ENCODE measurements around the gene RPL11. TPM values are rescaled to one million over a fixed set of nuclear protein-coding genes. Genes with fewer than 3 reads are reported as not detected.

RPL11 gene
- total and polyA plus RNA-seq, 10 of the 15 experiments (the other 5 are each of a cell fraction or from before 2014, with no cell fraction given) = 968 to 4,611 (median 2,521) TPM

GRCh38 chr1:23718482-23718881, 26.9 kb downstream of the RPL11 start:
- peaks cover 12% of the 10 kb centered on the region for H3K79me2 ChIP-seq (ENCODE audit: control insufficient read depth, insufficient read depth, low read length)
- no peaks in the 10 kb centered on the region for H3K27me3 ChIP-seq (replicated peaks in 1 of 2; ENCODE audit: control insufficient read depth in 2 of 2, insufficient read depth in 2 of 2, low read length in 1 of 2)
- H4K20me1 ChIP-seq (ENCODE audit: control insufficient read depth, insufficient read depth) = no peaks in the 10 kb centered on the region
- in situ Hi-C loops (cut with MboI) = no loop called here
- ChIA-PET RAD21 (ENCODE audit: unreplicated experiment) (interaction anchor here (1.0 to 3.1 kb wide), 2 partner anchors 20 to 27 kb away, joined by 3 to 13 read pairs; partner anchors contain the start of gene RPL11), SMC1A (ENCODE audit: uncharacterized antibody, unreplicated experiment) (interaction anchor here (1.2 to 5.8 kb wide), 6 partner anchors 9 to 26 kb away, joined by 3 to 46 read pairs (median 6); partner anchors contain the start of gene RPL11), POLR2A (interaction anchor here (1.0 to 5.6 kb wide), 4 partner anchors 8 to 26 kb away, joined by 3 to 29 read pairs (median 4); partner anchors contain the start of gene ELOA), CTCF (interaction anchor here (0.6 to 4.1 kb wide), 13 partner anchors 9 to 84 kb away, joined by 3 to 27 read pairs (median 3); partner anchors contain the start of gene ELOA)
- H3K4me2 ChIP-seq (ENCODE audit: control insufficient read depth, insufficient read depth) = peak overlapping the region; percentile 77
- ATAC-seq (no peak), DNase-seq (ENCODE audit: low read depth, low spot score) (no peak), FAIRE-seq (no peak)
- 42% methylated on average over 3 of the region's 3 CpGs for WGBS (ENCODE audit: insufficient coverage, insufficient replicate concordance, low lambda C conversion rate, missing lambda C conversion rate)
- H3K4me3 ChIP-seq = 0 out of 2 replicates have a peak overlapping the region, but pooled peaks have one; percentile 10
- BruUV-seq (replicated peaks) = no TSS peak
- H3K36me3 ChIP-seq (ENCODE audit: control insufficient read depth in 2 of 2, insufficient read depth in 2 of 2, low read length in 1 of 2) = no peaks in the 10 kb centered on the region; a peak in 1 of 4 replicates
- H3K9ac ChIP-seq (ENCODE audit: control insufficient read depth, insufficient read depth, low read length) = peak overlapping the region; percentile 51
- H2AFZ ChIP-seq (ENCODE audit: control insufficient read depth, low read depth, low read length) = no peak overlapping the region; the same call in 1 of the 2 replicates
- intact Hi-C loops (cut with micrococcal nuclease; ENCODE audit: unreplicated experiment) = no loop called here
- H3K27ac ChIP-seq (ENCODE audit: control insufficient read depth, insufficient read depth) = peak overlapping the region; percentile 99
- no peaks in the 10 kb centered on the region for H3K9me3 ChIP-seq (replicated peaks; ENCODE audit: control insufficient read depth, insufficient read depth, low read length)
- peaks cover 42% of the 10 kb centered on the region for H3K4me1 ChIP-seq (ENCODE audit: control insufficient read depth, insufficient read depth, low read length)
- TF ChIP-seq KDM1A (IDR thresholded peaks at IDR 0.05; ENCODE audit: borderline replicate concordance) (no peak), YY1 (IDR thresholded peaks at IDR 0.05; ENCODE audit: low read depth, low read length) (0 out of 2 replicates have a peak, but pooled peaks have one; percentile 10), BHLHE40 (IDR thresholded peaks at IDR 0.05; ENCODE audit: borderline replicate concordance in 1 of 2, low read depth in 2 of 2, low read length in 1 of 2) (no peak), IKZF2 (IDR thresholded peaks at IDR 0.05) (peak; percentile 75 to 83), ZNF24 (IDR thresholded peaks at IDR 0.05) (no peak), CHD1 (IDR thresholded peaks at IDR 0.05; ENCODE audit: low read depth, low read length) (no peak), MYB (IDR thresholded peaks at IDR 0.05; ENCODE audit: borderline replicate concordance, low read depth, low read length) (no peak), TCF12 (IDR thresholded peaks at IDR 0.05; ENCODE audit: low read depth, low read length) (no peak), TBL1XR1 (IDR thresholded peaks at IDR 0.05; ENCODE audit: low read depth, low read length) (no peak), SUZ12 (IDR thresholded peaks at IDR 0.05; ENCODE audit: unreplicated experiment) (no peak), RUNX3 (IDR thresholded peaks at IDR 0.05; ENCODE audit: low read length) (no peak), ZBTB11 (CRISPR knock-in tag; IDR thresholded peaks at IDR 0.05) (no peak), TCF3 (IDR thresholded peaks at IDR 0.05; ENCODE audit: borderline replicate concordance, insufficient read depth, low read depth, low read length) (no peak), JUND (IDR thresholded peaks at IDR 0.05; ENCODE audit: low read depth, low read length) (no peak), SP1 (IDR thresholded peaks at IDR 0.05; ENCODE audit: low read depth, low read length) (no peak), CHD4 (IDR thresholded peaks at IDR 0.05) (no peak), POLR2AphosphoS2 (IDR thresholded peaks at IDR 0.05; ENCODE audit: low read depth, low read length) (no peak), STAT1 (conservative IDR thresholded peaks at IDR 0.05) (no peak)
- TF ChIP-seq, protein P1, sequence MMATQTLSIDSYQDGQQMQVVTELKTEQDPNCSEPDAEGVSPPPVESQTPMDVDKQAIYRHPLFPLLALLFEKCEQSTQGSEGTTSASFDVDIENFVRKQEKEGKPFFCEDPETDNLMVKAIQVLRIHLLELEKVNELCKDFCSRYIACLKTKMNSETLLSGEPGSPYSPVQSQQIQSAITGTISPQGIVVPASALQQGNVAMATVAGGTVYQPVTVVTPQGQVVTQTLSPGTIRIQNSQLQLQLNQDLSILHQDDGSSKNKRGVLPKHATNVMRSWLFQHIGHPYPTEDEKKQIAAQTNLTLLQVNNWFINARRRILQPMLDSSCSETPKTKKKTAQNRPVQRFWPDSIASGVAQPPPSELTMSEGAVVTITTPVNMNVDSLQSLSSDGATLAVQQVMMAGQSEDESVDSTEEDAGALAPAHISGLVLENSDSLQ (IDR thresholded peaks at IDR 0.05) = no peak
- TF ChIP-seq, protein P2, sequence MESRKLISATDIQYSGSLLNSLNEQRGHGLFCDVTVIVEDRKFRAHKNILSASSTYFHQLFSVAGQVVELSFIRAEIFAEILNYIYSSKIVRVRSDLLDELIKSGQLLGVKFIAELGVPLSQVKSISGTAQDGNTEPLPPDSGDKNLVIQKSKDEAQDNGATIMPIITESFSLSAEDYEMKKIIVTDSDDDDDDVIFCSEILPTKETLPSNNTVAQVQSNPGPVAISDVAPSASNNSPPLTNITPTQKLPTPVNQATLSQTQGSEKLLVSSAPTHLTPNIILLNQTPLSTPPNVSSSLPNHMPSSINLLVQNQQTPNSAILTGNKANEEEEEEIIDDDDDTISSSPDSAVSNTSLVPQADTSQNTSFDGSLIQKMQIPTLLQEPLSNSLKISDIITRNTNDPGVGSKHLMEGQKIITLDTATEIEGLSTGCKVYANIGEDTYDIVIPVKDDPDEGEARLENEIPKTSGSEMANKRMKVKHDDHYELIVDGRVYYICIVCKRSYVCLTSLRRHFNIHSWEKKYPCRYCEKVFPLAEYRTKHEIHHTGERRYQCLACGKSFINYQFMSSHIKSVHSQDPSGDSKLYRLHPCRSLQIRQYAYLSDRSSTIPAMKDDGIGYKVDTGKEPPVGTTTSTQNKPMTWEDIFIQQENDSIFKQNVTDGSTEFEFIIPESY (IDR thresholded peaks at IDR 0.05) = no peak

Measured in GM12878 (cell line).